ENCODE results near the gene FES. TPM values are rescaled to one million over a fixed set of nuclear protein-coding genes. Genes with fewer than 3 reads are reported as not detected.
"Not testable (repeated sequence)": the region's sequence is repeated elsewhere in the genome, so short reads cannot be mapped to it uniquely, and the experiment has no call there.

The FES gene
- total RNA-seq, 2 donors from 2014 or later = 54.2 to 86.3 TPM

GRCh38 chr15:90906181-90906849, 22.0 kb downstream of the FES start:
- ATAC-seq (ENCODE audit: insufficient number of reproducible peaks, low FRiP score, low read depth) (no peak), DNase-seq (ENCODE audit: low spot score) (no peak)
- Histone ChIP-seq H3K4me3 (no peak overlapping the region), H3K27ac (no peak overlapping the region), H3K4me1 (ENCODE audit: control insufficient read depth in 1 of 2, low read depth in 2 of 2) (peaks cover 15 to 18% of the 10 kb centered on the region in 2 donors), H3K27me3 (replicated peaks; ENCODE audit: insufficient read depth) (no peaks in the 10 kb centered on the region), H3K9me3 (no peaks in the 10 kb centered on the region), H3K36me3 (peaks cover 52% of the 10 kb centered on the region)
- TF ChIP-seq CTCF (IDR thresholded peaks at IDR 0.05) = no peak

GRCh38 chr15:90907051-90907660, 22.9 kb downstream of the FES start:
- Histone ChIP-seq H3K36me3 (peaks cover 59% of the 10 kb centered on the region), H3K4me1 (ENCODE audit: control insufficient read depth in 1 of 2, low read depth in 2 of 2) (peaks cover 9 to 10% of the 10 kb centered on the region in 2 donors), H3K4me3 (no peak overlapping the region), H3K9me3 (no peaks in the 10 kb centered on the region), H3K27me3 (replicated peaks; ENCODE audit: insufficient read depth) (no peaks in the 10 kb centered on the region), H3K27ac (no peak overlapping the region)
- DNase-seq (ENCODE audit: low spot score) (no peak), ATAC-seq (ENCODE audit: insufficient number of reproducible peaks, low FRiP score, low read depth) (no peak)
- TF ChIP-seq CTCF (IDR thresholded peaks at IDR 0.05) = no peak

GRCh38 chr15:90907838-90908507, 23.7 kb downstream of the FES start:
- H3K27ac ChIP-seq = no peak overlapping the region
- H3K9me3 ChIP-seq = no peaks in the 10 kb centered on the region
- H3K4me3 ChIP-seq = no peak overlapping the region
- H3K27me3 ChIP-seq (replicated peaks; ENCODE audit: insufficient read depth) = no peaks in the 10 kb centered on the region
- TF ChIP-seq CTCF (IDR thresholded peaks at IDR 0.05) = no peak
- ATAC-seq (ENCODE audit: insufficient number of reproducible peaks, low FRiP score, low read depth) (no peak), DNase-seq (ENCODE audit: low spot score) (no peak)
- H3K4me1 ChIP-seq (ENCODE audit: control insufficient read depth in 1 of 2, low read depth in 2 of 2) = peaks cover 9% of the 10 kb centered on the region in 2 donors
- peaks cover 67% of the 10 kb centered on the region for H3K36me3 ChIP-seq

GRCh38 chr15:90909449-90909848, 25.1 kb downstream of the FES start:
- H3K9me3 ChIP-seq; H3K27ac ChIP-seq; DNase-seq (ENCODE audit: low spot score); H3K4me1 ChIP-seq (ENCODE audit: control insufficient read depth in 1 of 2, low read depth in 2 of 2); ATAC-seq (ENCODE audit: insufficient number of reproducible peaks, low FRiP score, low read depth); H3K4me3 ChIP-seq; H3K27me3 ChIP-seq (replicated peaks; ENCODE audit: insufficient read depth): not testable (repeated sequence)
- peaks cover 79% of the 10 kb centered on the region for H3K36me3 ChIP-seq

- DNase-seq (ENCODE audit: low spot score) (no peak), ATAC-seq (ENCODE audit: insufficient number of reproducible peaks, low FRiP score, low read depth) (no peak)
- Histone ChIP-seq H3K36me3 (peaks cover 80% of the 10 kb centered on the region), H3K4me3 (no peak overlapping the region), H3K27me3 (replicated peaks; ENCODE audit: insufficient read depth) (no peaks in the 10 kb centered on the region), H3K4me1 (ENCODE audit: control insufficient read depth in 1 of 2, low read depth in 2 of 2) (no peaks in the 10 kb centered on the region), H3K27ac (no peak overlapping the region), H3K9me3 (no peaks in the 10 kb centered on the region)
- TF ChIP-seq CTCF (IDR thresholded peaks at IDR 0.05) = no peak
Observed at GRCh38 chr15:90909976-90910375, 25.7 kb downstream of the FES start.

All from thoracic aorta (tissue), 2 donors.